Natural killer cell (primary cell): ENCODE measurements around the gene MBLAC1. TPM values are rescaled to one million over a fixed set of nuclear protein-coding genes. Genes with fewer than 3 reads are reported as not detected.

Source experiments
- ATAC-seq, 3 donors: fragments of 150-1000 bp in 2 of 3; fragments of 200-7000 bp in 1 of 3; cut with Tn5 transposase; 1 replicate in 1 of 3; 2 replicates in 2 of 3; pipeline ENCODE4 v1.10.0; 2021; ENCODE audit warnings: mild to moderate bottlenecking in 2 of 3, moderate library complexity in 2 of 3
- DNase-seq, 2 donors: peaks; one replicate each; pipeline versions ENCODE4 v3.0.0 to v3.0.0-alpha.2; 2013 to 2021; ENCODE audit warnings: mixed read lengths in 1 of 2
- H3K27ac ChIP-seq: one replicate; pipeline ENCODE4 v1.5.1; 2013; ENCODE audit warnings: mild to moderate bottlenecking, low read length
- H3K27me3 ChIP-seq: one replicate; pipeline ENCODE4 v1.6.1; 2013; ENCODE audit warnings: low read length; ENCODE audit not compliant: control insufficient read depth, insufficient read depth
- H3K36me3 ChIP-seq: one replicate; pipeline ENCODE4 v1.6.1; 2013; ENCODE audit warnings: low read length; ENCODE audit not compliant: control insufficient read depth, insufficient read depth
- H3K4me1 ChIP-seq: one replicate; pipeline ENCODE4 v1.6.1; 2013; ENCODE audit warnings: low read length; ENCODE audit not compliant: control insufficient read depth, insufficient read depth
- H3K4me3 ChIP-seq: one replicate; pipeline ENCODE4 v1.5.1; 2013; ENCODE audit warnings: low read length
- H3K9me3 ChIP-seq: one replicate; pipeline ENCODE4 v1.6.1; 2013; ENCODE audit warnings: low read length; ENCODE audit not compliant: control insufficient read depth, insufficient read depth
- H3K27ac Mint-ChIP-seq, 2 donors: one replicate each; pipeline ENCODE4 v1.8.0; 2022; ENCODE audit warnings: mild to moderate bottlenecking in 2 of 2, mixed read lengths in 2 of 2, moderate library complexity in 1 of 2
- H3K27me3 Mint-ChIP-seq, 2 donors: one replicate each; pipeline ENCODE4 v1.8.0; 2022; ENCODE audit warnings: low read depth in 2 of 2, mixed read lengths in 2 of 2
- H3K36me3 Mint-ChIP-seq: one replicate; pipeline ENCODE4 v1.8.0; 2022; ENCODE audit warnings: mixed read lengths
- H3K4me1 Mint-ChIP-seq, 2 donors: one replicate each; pipeline ENCODE4 v1.8.0; 2022; ENCODE audit warnings: mixed read lengths in 2 of 2
- H3K4me3 Mint-ChIP-seq: one replicate; pipeline ENCODE4 v1.8.0; 2022; ENCODE audit warnings: mild to moderate bottlenecking, moderate library complexity, mixed read lengths
- H3K9me3 Mint-ChIP-seq, 2 donors: one replicate each; pipeline ENCODE4 v1.8.0; 2022; ENCODE audit warnings: mixed read lengths in 2 of 2
- CTCF ChIP-seq: fragments of 200-600 bp; IDR thresholded peaks from one replicate; pipeline ENCODE4 v1.8.0; 2022; ENCODE audit warnings: antibody characterized with exemption
- WGBS: methylation state at CpG from one replicate; pipeline ENCODE4 v1.1.7; 2013; ENCODE audit warnings: missing lambda C conversion rate; ENCODE audit not compliant: insufficient coverage; 5-methylcytosine and 5-hydroxymethylcytosine counted together
- intact Hi-C: fragments of 100-400 bp; cut with micrococcal nuclease; formaldehyde crosslinking; loops from one replicate; pipeline ENCODE4 v1.14.2; 2022
- total RNA-seq, 4 donors: library from RNA; stranded (reverse); fragments of 120-200 nt in 1 of 4; gene quantifications; one replicate each; pipeline versions ENCODE4 v1.2.3 to v1.2.4, GENCODE V29; 2013 to 2022

Gene MBLAC1
- total RNA-seq, 3 donors from 2014 or later (not counting 1 experiment from before 2014, with no cell fraction given) = 2.8 to 4.3 (median 4.1) TPM

- WGBS = 81% methylated on average over 11 of the region's 16 CpGs
- no peak overlapping the region for H3K27ac ChIP-seq
- H3K4me1 Mint-ChIP-seq = peaks cover 27 to 46% of the 10 kb centered on the region in 2 donors
These were observed 27.2 kb downstream of the MBLAC1 start for GRCh38 chr7:100153708-100154535.

GRCh38 chr7:100154651-100155491 is 28.1 kb downstream of the MBLAC1 start:
- peaks cover 41% of the 10 kb centered on the region for H3K4me1 ChIP-seq
- WGBS = 92% methylated on average over 30 of the region's 30 CpGs
- no peak for TF ChIP-seq CTCF

More at GRCh38 chr7:100153708-100154535, 27.2 kb downstream of the MBLAC1 start:
- Mint-ChIP-seq H3K4me3 (no peak overlapping the region), H3K27ac (peak overlapping the region in 1 of 2 donors; percentile 13), H3K27me3 (no peaks in the 10 kb centered on the region), H3K9me3 (no peaks in the 10 kb centered on the region), H3K36me3 (no peaks in the 10 kb centered on the region)
- peaks cover 33% of the 10 kb centered on the region for H3K36me3 ChIP-seq
- no peak for TF ChIP-seq CTCF
- H3K4me3 ChIP-seq = no peak overlapping the region
- H3K4me1 ChIP-seq = peaks cover 45% of the 10 kb centered on the region
- ATAC-seq (no peak), DNase-seq (no peak)
- intact Hi-C loops = no loop called here
- no peaks in the 10 kb centered on the region for H3K27me3 ChIP-seq
- H3K9me3 ChIP-seq = no peaks in the 10 kb centered on the region

GRCh38 chr7:100155553-100156317 is 29.0 kb downstream of the MBLAC1 start:
- H3K4me3 Mint-ChIP-seq = peak overlapping the region; percentile 9
- no peaks in the 10 kb centered on the region for H3K36me3 Mint-ChIP-seq
- H3K9me3 Mint-ChIP-seq = no peaks in the 10 kb centered on the region
- peaks cover 33% of the 10 kb centered on the region for H3K36me3 ChIP-seq
- H3K27me3 Mint-ChIP-seq = no peaks in the 10 kb centered on the region
- peak overlapping the region; percentile 80 to 82 for H3K27ac Mint-ChIP-seq
- no peak overlapping the region for H3K27ac ChIP-seq
- no peak overlapping the region for H3K4me3 ChIP-seq
- no peaks in the 10 kb centered on the region for H3K27me3 ChIP-seq
- H3K4me1 Mint-ChIP-seq = peaks cover 13 to 30% of the 10 kb centered on the region in 2 donors
- ATAC-seq = no peak
- DNase-seq = peak in 1 of 2 donors; percentile 6
- no peak for TF ChIP-seq CTCF
- H3K9me3 ChIP-seq = no peaks in the 10 kb centered on the region
- intact Hi-C loops = no loop called here
- WGBS = 95% methylated on average over 20 of the region's 20 CpGs
- H3K4me1 ChIP-seq = peaks cover 38% of the 10 kb centered on the region

More at GRCh38 chr7:100154651-100155491, 28.1 kb downstream of the MBLAC1 start:
- Histone ChIP-seq H3K27me3 (no peaks in the 10 kb centered on the region), H3K36me3 (peaks cover 33% of the 10 kb centered on the region), H3K9me3 (no peaks in the 10 kb centered on the region), H3K4me3 (no peak overlapping the region), H3K27ac (no peak overlapping the region)
- Mint-ChIP-seq H3K4me1 (peaks cover 22 to 39% of the 10 kb centered on the region in 2 donors), H3K4me3 (no peak overlapping the region), H3K9me3 (no peaks in the 10 kb centered on the region), H3K27ac (no peak overlapping the region), H3K36me3 (no peaks in the 10 kb centered on the region), H3K27me3 (no peaks in the 10 kb centered on the region)
- no peak for DNase-seq
- ATAC-seq = no peak
- intact Hi-C loops = no loop called here
